Astrocyte (in vitro differentiated cells and primary cell): ENCODE results near the gene ADAMTS3. TPM values are rescaled to one million over a fixed set of nuclear protein-coding genes. Genes with fewer than 3 reads are reported as not detected.

Experiments
- DNase-seq: peaks from one replicate; pipeline ENCODE4 v3.0.0-alpha.2; 2010; ENCODE audit warnings: low read depth
- FAIRE-seq: peaks from 2 replicates; lab custom pipeline; 2011; peaks lifted over from hg19 to GRCh38; lab: Jason Lieb, UNC
- H2AFZ ChIP-seq: 2 replicates; pipeline ENCODE4 v1.6.0; 2012; ENCODE audit warnings: low read depth, low read length, inconsistent platforms
- H3K27ac ChIP-seq: 2 replicates; pipeline ENCODE4 v1.5.1; 2011; ENCODE audit warnings: low read depth, low read length, inconsistent platforms
- H3K27me3 ChIP-seq: 2 replicates; pipeline ENCODE4 v1.6.0; 2011; ENCODE audit warnings: low read length, inconsistent platforms; ENCODE audit not compliant: insufficient read depth
- H3K36me3 ChIP-seq: 2 replicates; pipeline ENCODE4 v1.5.1; 2011; ENCODE audit warnings: low read length, inconsistent platforms; ENCODE audit not compliant: insufficient read depth
- H3K4me1 ChIP-seq: 2 replicates; pipeline ENCODE4 v1.5.1; 2011; ENCODE audit warnings: low read length, inconsistent platforms; ENCODE audit not compliant: insufficient read depth
- H3K4me2 ChIP-seq: 2 replicates; pipeline ENCODE4 v1.6.0; 2012; ENCODE audit warnings: low read length, inconsistent platforms
- H3K4me3 ChIP-seq: 2 replicates; pipeline ENCODE4 v1.5.1; 2011; ENCODE audit warnings: low read depth, mild to moderate bottlenecking, low read length, inconsistent platforms; ENCODE audit not compliant: insufficient read depth
- H3K79me2 ChIP-seq: 2 replicates; pipeline ENCODE4 v1.6.0; 2012; ENCODE audit warnings: mild to moderate bottlenecking, low read length, inconsistent platforms; ENCODE audit not compliant: insufficient read depth
- H3K9ac ChIP-seq: 2 replicates; pipeline ENCODE4 v1.6.0; 2012; ENCODE audit warnings: mild to moderate bottlenecking, low read length, inconsistent platforms
- H3K9me3 ChIP-seq: 2 replicates; pipeline ENCODE4 v1.5.1; 2012; ENCODE audit warnings: low read depth, mild to moderate bottlenecking, low read length, inconsistent platforms; ENCODE audit not compliant: insufficient read depth
- H4K20me1 ChIP-seq: 2 replicates; pipeline ENCODE4 v1.6.0; 2012; ENCODE audit warnings: low read length, inconsistent platforms; ENCODE audit not compliant: insufficient read depth
- H3K27ac Mint-ChIP-seq: one replicate; pipeline ENCODE4 v1.8.0; 2021; ENCODE audit warnings: mild to moderate bottlenecking, mixed read lengths; ENCODE audit not compliant: unreplicated experiment
- H3K27me3 Mint-ChIP-seq: one replicate; pipeline ENCODE4 v1.8.0; 2021; ENCODE audit warnings: low read depth, mixed read lengths; ENCODE audit not compliant: unreplicated experiment
- H3K36me3 Mint-ChIP-seq: one replicate; pipeline ENCODE4 v1.8.0; 2021; ENCODE audit warnings: low read depth, mixed read lengths; ENCODE audit not compliant: unreplicated experiment
- H3K4me1 Mint-ChIP-seq: one replicate; pipeline ENCODE4 v1.8.0; 2021; ENCODE audit warnings: low read depth, mixed read lengths; ENCODE audit not compliant: unreplicated experiment
- H3K4me3 Mint-ChIP-seq: one replicate; pipeline ENCODE4 v1.8.0; 2021; ENCODE audit warnings: mild to moderate bottlenecking, moderate library complexity, mixed read lengths; ENCODE audit not compliant: unreplicated experiment
- H3K9me3 Mint-ChIP-seq: one replicate; pipeline ENCODE4 v1.8.0; 2021; ENCODE audit warnings: mild to moderate bottlenecking, mixed read lengths; ENCODE audit not compliant: unreplicated experiment
- CTCF ChIP-seq: IDR thresholded peaks from 2 replicates; pipeline ENCODE4 v1.5.1; 2011; ENCODE audit warnings: low read depth, mild to moderate bottlenecking, inconsistent platforms, low read length, moderate library complexity; ENCODE audit not compliant: insufficient read depth
- EZH2 ChIP-seq: IDR thresholded peaks from 2 replicates; pipeline ENCODE4 v1.6.1; 2012; ENCODE audit warnings: mild to moderate bottlenecking, low read length, inconsistent platforms; ENCODE audit not compliant: insufficient read depth
- total RNA-seq: library from RNA; stranded (reverse); gene quantifications from 2 replicates; pipeline ENCODE4 v1.2.1, GENCODE V29; 2021

The ADAMTS3 gene
- total RNA-seq, 1 donor from 2014 or later = 4.2 TPM

DNA sequence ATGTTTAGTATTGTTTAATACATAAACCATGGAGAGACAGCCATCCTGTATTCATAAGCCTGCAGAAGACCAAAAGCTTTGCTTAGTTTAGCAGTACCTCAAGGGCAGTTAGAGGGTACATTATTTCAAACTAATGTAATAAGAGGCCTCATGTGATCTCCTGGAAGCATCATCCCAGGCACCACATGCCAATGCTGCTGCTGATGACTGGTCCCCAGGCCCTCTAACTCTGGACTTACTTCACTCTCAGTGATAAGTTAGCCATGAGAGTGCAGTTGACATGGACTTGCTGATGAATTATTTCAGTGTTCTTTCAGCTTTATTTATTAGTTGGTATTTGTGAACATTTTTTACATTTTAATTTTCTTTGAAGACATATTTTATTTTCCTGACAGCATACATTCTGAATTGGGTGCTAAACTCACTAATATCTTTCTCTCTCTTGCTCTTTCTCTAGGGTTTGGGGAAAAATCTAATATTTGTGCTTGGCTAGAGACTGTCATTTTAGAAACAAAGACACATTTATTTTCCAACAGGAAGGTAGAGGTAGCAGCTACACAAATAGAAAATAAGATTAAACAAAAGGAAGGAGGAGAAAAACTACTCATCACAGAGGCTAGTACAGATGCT is 329.4 kb downstream of the ADAMTS3 start:
- no peaks in the 10 kb centered on the region for H3K79me2 ChIP-seq
- H3K4me1 ChIP-seq = no peaks in the 10 kb centered on the region
- no peaks in the 10 kb centered on the region for H3K36me3 Mint-ChIP-seq
- no peak overlapping the region for H3K4me3 Mint-ChIP-seq
- no peak overlapping the region for H2AFZ ChIP-seq
- no peak for FAIRE-seq
- no peaks in the 10 kb centered on the region for H3K4me1 Mint-ChIP-seq
- no peaks in the 10 kb centered on the region for H3K36me3 ChIP-seq
- H3K27me3 Mint-ChIP-seq = no peaks in the 10 kb centered on the region
- no peaks in the 10 kb centered on the region for H4K20me1 ChIP-seq
- H3K4me3 ChIP-seq = no peak overlapping the region
- no peak overlapping the region for H3K4me2 ChIP-seq
- no peaks in the 10 kb centered on the region for H3K9me3 ChIP-seq
- TF ChIP-seq EZH2 (no peak), CTCF (no peak)
- peaks cover 3% of the 10 kb centered on the region for H3K9me3 Mint-ChIP-seq
- DNase-seq = no peak
- no peaks in the 10 kb centered on the region for H3K27me3 ChIP-seq
- H3K9ac ChIP-seq = no peak overlapping the region
- H3K27ac ChIP-seq = no peak overlapping the region
- H3K27ac Mint-ChIP-seq = no peak overlapping the region
